Ishikawa (cell line): ENCODE results near the gene ITGA6.

Experiments
- CEBPB ChIP-seq: IDR thresholded peaks from 2 replicates; pipeline ENCODE4 v1.6.1; 2012
- CREB1 ChIP-seq: IDR thresholded peaks from 2 replicates; pipeline ENCODE4 v1.6.1; 2012; ENCODE audit warnings: low read depth
- EGR1 ChIP-seq: IDR thresholded peaks from 2 replicates; pipeline ENCODE4 v1.6.1; 2012
- EP300 ChIP-seq: IDR thresholded peaks from 2 replicates; pipeline ENCODE4 v1.6.1; 2012; ENCODE audit warnings: borderline replicate concordance
- FOXM1 ChIP-seq: IDR thresholded peaks from 2 replicates; pipeline ENCODE4 v1.6.1; 2012; ENCODE audit warnings: low read depth, borderline replicate concordance
- MAX ChIP-seq: IDR thresholded peaks from 2 replicates; pipeline ENCODE4 v1.6.1; 2012
- RAD21 ChIP-seq: IDR thresholded peaks from 2 replicates; pipeline ENCODE4 v1.6.1; 2012; ENCODE audit warnings: low read depth
- REST ChIP-seq: IDR thresholded peaks from 2 replicates; pipeline ENCODE4 v1.6.1; 2012; ENCODE audit warnings: low read depth, mild to moderate bottlenecking
- TAF1 ChIP-seq: IDR thresholded peaks from 2 replicates; pipeline ENCODE4 v1.6.1; 2012; ENCODE audit warnings: low read depth, mild to moderate bottlenecking
- TEAD4 ChIP-seq: IDR thresholded peaks from 2 replicates; pipeline ENCODE4 v1.6.1; 2012
- USF1 ChIP-seq: IDR thresholded peaks from 2 replicates; pipeline ENCODE4 v1.6.1; 2012
- YY1 ChIP-seq: IDR thresholded peaks from 2 replicates; pipeline ENCODE4 v1.6.1; 2012; ENCODE audit warnings: low read depth
- ZBTB7A ChIP-seq: IDR thresholded peaks from 2 replicates; pipeline ENCODE4 v1.6.1; 2012; ENCODE audit warnings: low read depth

GRCh38 chr2:172439509-172439860 lies 12.1 kb downstream of the ITGA6 start:
- TF ChIP-seq EP300 (no peak), REST (no peak), RAD21 (no peak), ZBTB7A (no peak), YY1 (no peak), USF1 (no peak), CREB1 (no peak), MAX (no peak), EGR1 (no peak), TEAD4 (no peak), CEBPB (no peak), TAF1 (no peak), FOXM1 (no peak)
